22Rv1 (cell line): ENCODE results near the gene TIAM2.
"Not testable (repeated sequence)": the region's sequence is repeated elsewhere in the genome, so short reads cannot be mapped to it uniquely, and the experiment has no call there.

Source experiments
- H3K27ac ChIP-seq: fragments of 450-650 bp; 2 replicates; pipeline ENCODE4 v1.5.1; 2017
- CTCF ChIP-seq: fragments of 450-650 bp; IDR thresholded peaks from 2 replicates; pipeline ENCODE4 v1.5.1; 2017; ENCODE audit warnings: mild to moderate bottlenecking
- ZFX ChIP-seq: fragments of 450-650 bp; IDR thresholded peaks from 2 replicates; pipeline ENCODE4 v1.6.1; 2017; ENCODE audit warnings: antibody characterized with exemption, borderline replicate concordance

TIAM2 gene

GRCh38 chr6:155112757-155113156 lies 117.6 kb downstream of the TIAM2 start:
- no peak for TF ChIP-seq ZFX
- TF ChIP-seq CTCF, result no peak
- no peak overlapping the region for H3K27ac ChIP-seq

GRCh38 chr6:155115893-155116570 lies 120.9 kb downstream of the TIAM2 start:
- H3K27ac ChIP-seq, result no peak overlapping the region
- no peak for TF ChIP-seq CTCF
- no peak for TF ChIP-seq ZFX

- H3K27ac ChIP-seq, result no peak overlapping the region
- TF ChIP-seq CTCF (no peak), ZFX (no peak)
Observed at GRCh38 chr6:155116571-155116910, 121.4 kb downstream of the TIAM2 start.

- no peak for TF ChIP-seq CTCF
- TF ChIP-seq ZFX, result no peak
- H3K27ac ChIP-seq, result no peak overlapping the region
Observed at GRCh38 chr6:155117256-155117655, 122.1 kb downstream of the TIAM2 start.

- no peak for TF ChIP-seq CTCF
- TF ChIP-seq ZFX, result no peak
- H3K27ac ChIP-seq, result no peak overlapping the region
Observed at GRCh38 chr6:155117785-155118184, 122.7 kb downstream of the TIAM2 start.

- H3K27ac ChIP-seq, result not testable (repeated sequence)
Observed at GRCh38 chr6:155119201-155119600, 124.1 kb downstream of the TIAM2 start.

GRCh38 chr6:155120034-155120433 lies 124.9 kb downstream of the TIAM2 start:
- TF ChIP-seq ZFX, result no peak
- no peak for TF ChIP-seq CTCF
- no peak overlapping the region for H3K27ac ChIP-seq

- TF ChIP-seq ZFX, result no peak
- no peak for TF ChIP-seq CTCF
- no peak overlapping the region for H3K27ac ChIP-seq
Observed at GRCh38 chr6:155121294-155121693, 126.2 kb downstream of the TIAM2 start.
